ENCODE data around the gene ANKZF1.

- no peak for TF ChIP-seq EP300 (IDR thresholded peaks at IDR 0.05)
- TF ChIP-seq CTCF (IDR thresholded peaks at IDR 0.05), result no peak
Measured at GRCh38 chr2:219272356-219272755, 42.8 kb downstream of the ANKZF1 start.
